HepG2 (cell line): ENCODE results near the gene DDX20.

Source experiments
- EP300 ChIP-seq, 3 experiments: sonication (generic) in 1 of 3; formaldehyde crosslinking in 1 of 3; IDR thresholded peaks; 2 replicates each; pipeline versions ENCODE4 v1.5.1 to v1.6.1; 2011 to 2020; ENCODE audit warnings: low read depth in 2 of 3, low read length in 2 of 3, borderline replicate concordance in 1 of 3, improper control_type of control experiment in 1 of 3, mild to moderate bottlenecking in 1 of 3, missing genetic modification reagents in 1 of 3, moderate library complexity in 1 of 3
- GABPB1 ChIP-seq: IDR thresholded peaks from 2 replicates; pipeline ENCODE4 v1.6.1; 2016; ENCODE audit warnings: mild to moderate bottlenecking, missing genetic modification reagents, moderate library complexity, missing compliant biosample characterization
- JUND ChIP-seq: sonication (generic); formaldehyde crosslinking; IDR thresholded peaks from 2 replicates; pipeline ENCODE4 v1.8.0; 2022; ENCODE audit warnings: mild to moderate bottlenecking, missing genetic modification reagents
- KLF6 ChIP-seq: IDR thresholded peaks from 2 replicates; pipeline ENCODE4 v1.8.0; 2016; ENCODE audit warnings: missing biosample characterization, missing genetic modification reagents
- NCOA1 ChIP-seq: sonication (generic); formaldehyde crosslinking; IDR thresholded peaks from 2 replicates; pipeline ENCODE4 v1.9.0; 2021; ENCODE audit warnings: missing genetic modification reagents
- POLR2A ChIP-seq, 2 experiments: IDR thresholded peaks; 2 replicates each; pipeline ENCODE4 v1.6.1; 2011; ENCODE audit warnings: low read depth in 2 of 2, low read length in 2 of 2, mild to moderate bottlenecking in 1 of 2, moderate library complexity in 1 of 2; ENCODE audit not compliant: insufficient read depth in 1 of 2
- REST ChIP-seq, 2 experiments: IDR thresholded peaks; 2 replicates each; pipeline ENCODE4 v1.6.1; 2011 to 2012; ENCODE audit warnings: low read length in 2 of 2, borderline replicate concordance in 1 of 2, low read depth in 1 of 2, mild to moderate bottlenecking in 1 of 2, moderate library complexity in 1 of 2
- TBP ChIP-seq: sonication (generic); formaldehyde crosslinking; IDR thresholded peaks from 2 replicates; pipeline ENCODE4 v1.5.0; 2020; ENCODE audit warnings: missing genetic modification reagents
- ZNF143 ChIP-seq: sonication (generic); formaldehyde crosslinking; IDR thresholded peaks from 2 replicates; pipeline ENCODE4 v1.4.0; 2020; ENCODE audit warnings: missing genetic modification reagents
- TF ChIP-seq, protein P1 (sequence below): sonication (generic); formaldehyde crosslinking; IDR thresholded peaks from 2 replicates; pipeline ENCODE4 v1.5.0; 2020; ENCODE audit warnings: mild to moderate bottlenecking, missing genetic modification reagents, moderate library complexity

GRCh38 chr1:111720977-111721786, 34.5 kb upstream of the DDX20 start:
- TF ChIP-seq, protein P1, sequence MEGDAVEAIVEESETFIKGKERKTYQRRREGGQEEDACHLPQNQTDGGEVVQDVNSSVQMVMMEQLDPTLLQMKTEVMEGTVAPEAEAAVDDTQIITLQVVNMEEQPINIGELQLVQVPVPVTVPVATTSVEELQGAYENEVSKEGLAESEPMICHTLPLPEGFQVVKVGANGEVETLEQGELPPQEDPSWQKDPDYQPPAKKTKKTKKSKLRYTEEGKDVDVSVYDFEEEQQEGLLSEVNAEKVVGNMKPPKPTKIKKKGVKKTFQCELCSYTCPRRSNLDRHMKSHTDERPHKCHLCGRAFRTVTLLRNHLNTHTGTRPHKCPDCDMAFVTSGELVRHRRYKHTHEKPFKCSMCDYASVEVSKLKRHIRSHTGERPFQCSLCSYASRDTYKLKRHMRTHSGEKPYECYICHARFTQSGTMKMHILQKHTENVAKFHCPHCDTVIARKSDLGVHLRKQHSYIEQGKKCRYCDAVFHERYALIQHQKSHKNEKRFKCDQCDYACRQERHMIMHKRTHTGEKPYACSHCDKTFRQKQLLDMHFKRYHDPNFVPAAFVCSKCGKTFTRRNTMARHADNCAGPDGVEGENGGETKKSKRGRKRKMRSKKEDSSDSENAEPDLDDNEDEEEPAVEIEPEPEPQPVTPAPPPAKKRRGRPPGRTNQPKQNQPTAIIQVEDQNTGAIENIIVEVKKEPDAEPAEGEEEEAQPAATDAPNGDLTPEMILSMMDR, result no peak
- no peak for TF ChIP-seq NCOA1 (CRISPR knock-in tag)
- TF ChIP-seq EP300 (IDR thresholded peaks at IDR 0.05; ENCODE audit: low read depth in 2 of 2, low read length in 2 of 2), result no peak
- TF ChIP-seq EP300 (CRISPR knock-in tag; IDR thresholded peaks at IDR 0.05; ENCODE audit: borderline replicate concordance), result no peak
- TF ChIP-seq TBP, result no peak
- TF ChIP-seq REST (IDR thresholded peaks at IDR 0.05; ENCODE audit: borderline replicate concordance in 1 of 2, low read depth in 1 of 2, low read length in 2 of 2), result no peak
- TF ChIP-seq POLR2A (IDR thresholded peaks at IDR 0.05; ENCODE audit: insufficient read depth in 1 of 2, low read depth in 2 of 2, low read length in 2 of 2), result no peak
- no peak for TF ChIP-seq KLF6 (CRISPR knock-in tag)
- TF ChIP-seq JUND, result no peak
- TF ChIP-seq GABPB1 (CRISPR knock-in tag), result no peak
- no peak for TF ChIP-seq ZNF143 (CRISPR knock-in tag)
